T-helper 2 cell treated with Interferon-gamma antibody and Interleukin-4, amounts not matched to agents 100 ng/mL and 5 ng/mL, for 36 hours (primary cell): ENCODE measurements around the gene EXTL1. TPM values are rescaled to one million over a fixed set of nuclear protein-coding genes. Genes with fewer than 3 reads are reported as not detected.

Experiments used
- intact Hi-C: fragments of 100-400 bp; cut with micrococcal nuclease; formaldehyde crosslinking; loops from one replicate; pipeline ENCODE4 v1.15.1; 2023
- total RNA-seq: library from RNA; stranded (reverse); gene quantifications from 2 replicates; pipeline ENCODE4 v1.2.3, GENCODE V29; 2022

EXTL1 gene
- total RNA-seq, 1 donor from 2014 or later = not detected

- intact Hi-C loops = loop anchor here (5.0 kb wide), 1 partner anchor 73 kb away; the partner anchor contains the start of gene PDIK1L
Measured at GRCh38 chr1:26038904-26039303, 17.3 kb downstream of the EXTL1 start.

- intact Hi-C loops = no loop called here
Measured at GRCh38 chr1:26041401-26041800, 19.8 kb downstream of the EXTL1 start.

- intact Hi-C loops = no loop called here
Measured at GRCh38 chr1:26041978-26042377, 20.4 kb downstream of the EXTL1 start.

- intact Hi-C loops = no loop called here
Measured at GRCh38 chr1:26043765-26044164, 22.2 kb downstream of the EXTL1 start.

- intact Hi-C loops = no loop called here
Measured at GRCh38 chr1:26044414-26044813, 22.8 kb downstream of the EXTL1 start.

- intact Hi-C loops = no loop called here
Measured at GRCh38 chr1:26044971-26045721, 23.6 kb downstream of the EXTL1 start.

- intact Hi-C loops = no loop called here
Measured at GRCh38 chr1:26045722-26046245, 24.2 kb downstream of the EXTL1 start, which contains the start of gene SLC30A2. SLC30A2 (minus strand) TSS chr1:26046118; CDS start chr1:26045896, 222 bp downstream.

- intact Hi-C loops = no loop called here
Measured at GRCh38 chr1:26046246-26047095, 24.9 kb downstream of the EXTL1 start.

- intact Hi-C loops = no loop called here
Measured at GRCh38 chr1:26047278-26047874, 25.8 kb downstream of the EXTL1 start.

- intact Hi-C loops = no loop called here
Measured at GRCh38 chr1:26049531-26050247, 28.1 kb downstream of the EXTL1 start.

- intact Hi-C loops = no loop called here
Measured at GRCh38 chr1:26050248-26050640, 28.7 kb downstream of the EXTL1 start.

- intact Hi-C loops = no loop called here
Measured at GRCh38 chr1:26053718-26054560, 32.4 kb downstream of the EXTL1 start.

GRCh38 chr1:26055041-26055440, 33.5 kb downstream of the EXTL1 start:
- intact Hi-C loops = no loop called here

- intact Hi-C loops = no loop called here
Measured at GRCh38 chr1:26057189-26057588, 35.6 kb downstream of the EXTL1 start.

- intact Hi-C loops = no loop called here
Measured at GRCh38 chr1:26058052-26058595, 36.5 kb downstream of the EXTL1 start.

- intact Hi-C loops = no loop called here
Measured at GRCh38 chr1:26059906-26060305, 38.3 kb downstream of the EXTL1 start.

- intact Hi-C loops = no loop called here
Measured at GRCh38 chr1:26060832-26061574, 39.4 kb downstream of the EXTL1 start.

- intact Hi-C loops = no loop called here
Measured at GRCh38 chr1:26064553-26064952, 43.0 kb downstream of the EXTL1 start.

- intact Hi-C loops = no loop called here
Measured at GRCh38 chr1:26066160-26066559, 44.6 kb downstream of the EXTL1 start.
